ENCODE results near the gene INPP5D.

- TF ChIP-seq CTCF (IDR thresholded peaks at IDR 0.05) (no peak), POLR2A (IDR thresholded peaks at IDR 0.05) (no peak), POLR2AphosphoS5 (IDR thresholded peaks at IDR 0.05; ENCODE audit: insufficient read depth in 1 of 2, low read depth in 1 of 2) (no peak)
Measured at GRCh38 chr2:233025706-233026105, 34.4 kb upstream of the INPP5D start.
